ENCODE data around the gene ACOT7. TPM values are rescaled to one million over a fixed set of nuclear protein-coding genes. Genes with fewer than 3 reads are reported as not detected.
A peak's percentile ranks its signal among the peaks of the same experiment; 100 is the strongest.

ACOT7 gene
- total and polyA plus RNA-seq, 2 experiments from 2014 or later = 167 to 169 TPM

DNA sequence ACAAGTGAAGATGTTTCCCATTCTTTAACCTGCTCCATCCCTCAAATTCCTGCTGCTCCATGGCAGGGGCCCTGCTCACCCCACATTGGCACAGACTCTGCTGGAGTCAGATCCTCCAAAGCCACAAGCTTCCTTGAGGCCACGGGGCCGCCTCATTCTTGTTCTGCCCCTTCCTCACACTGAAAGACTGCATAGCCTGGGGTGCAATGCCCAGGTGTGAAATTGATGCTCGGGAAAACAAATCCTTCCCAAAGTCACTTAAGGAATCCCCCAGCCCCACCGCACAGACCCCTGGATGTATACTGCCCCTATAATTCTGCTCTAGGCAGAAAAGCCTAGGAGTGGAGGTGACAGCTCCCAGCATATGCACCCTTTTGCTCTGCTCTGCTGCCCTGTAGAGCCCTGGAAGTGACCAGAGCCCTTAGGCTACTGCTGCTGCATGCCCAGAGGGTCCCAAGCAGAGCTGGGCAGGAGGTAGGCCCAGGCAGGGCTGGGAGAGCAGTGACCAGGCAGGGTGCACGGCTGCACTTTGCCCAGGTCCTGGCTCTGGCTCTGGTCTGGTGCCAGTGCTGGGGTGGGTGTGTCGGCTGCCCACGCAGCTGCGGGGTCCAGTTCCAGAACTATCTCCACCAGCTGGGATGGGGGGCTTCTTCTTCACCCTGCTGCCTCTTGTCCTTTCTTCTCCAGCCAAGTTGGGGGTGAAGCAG is 24.5 kb upstream of the ACOT7 start:
- Histone ChIP-seq H3K9me2 (ENCODE audit: insufficient read depth) (no peaks in the 10 kb centered on the region), H3K27ac (ENCODE audit: low read depth) (no peak overlapping the region), H2AFZ (no peak overlapping the region; the same call in 1 of the 2 replicates), H4K20me1 (replicated peaks; ENCODE audit: insufficient read depth) (peaks cover 8% of the 10 kb centered on the region; the same call in 1 of the 2 replicates), H3K36me3 (ENCODE audit: insufficient read depth) (no peaks in the 10 kb centered on the region), H3F3A (replicated peaks; ENCODE audit: low read depth) (peaks cover 16% of the 10 kb centered on the region), H3K4me2 (peak overlapping the region; percentile 85; the same call in 1 of the 2 replicates), H3K4me3 (peak overlapping the region; percentile 65; the same call in 1 of the 2 replicates), H3K27me3 (ENCODE audit: insufficient read depth) (peaks cover 96% of the 10 kb centered on the region), H3K4me1 (ENCODE audit: insufficient read depth) (peaks cover 19% of the 10 kb centered on the region), H3K79me2 (replicated peaks; ENCODE audit: insufficient read depth) (no peaks in the 10 kb centered on the region)
- H3K27me3 Mint-ChIP-seq (ENCODE audit: insufficient read depth, low read depth, poor library complexity) = peaks cover 91% of the 10 kb centered on the region
- ATAC-seq (no peak), DNase-seq (ENCODE audit: low spot score) (no peak)
- no peaks in the 10 kb centered on the region for H3K36me3 Mint-ChIP-seq (ENCODE audit: low read depth)
- no peaks in the 10 kb centered on the region; the same call in 2 of the 3 replicates for H3K9me3 Mint-ChIP-seq
- H3K4me1 Mint-ChIP-seq = peaks cover 9% of the 10 kb centered on the region
- no peak overlapping the region for H3K4me3 Mint-ChIP-seq
- no peak overlapping the region for H3K27ac Mint-ChIP-seq
- TF ChIP-seq EZH2phosphoT487 (IDR thresholded peaks at IDR 0.05; ENCODE audit: unreplicated experiment) (no peak), STAT1 (IDR thresholded peaks at IDR 0.05; ENCODE audit: unreplicated experiment) (no peak), JUNB (IDR thresholded peaks at IDR 0.05; ENCODE audit: unreplicated experiment) (no peak), ZNF114 (CRISPR knock-in tag; IDR thresholded peaks at IDR 0.05) (no peak), CREB1 (CRISPR knock-in tag; IDR thresholded peaks at IDR 0.05; ENCODE audit: low read depth) (no peak), NANOG (IDR thresholded peaks at IDR 0.05; ENCODE audit: borderline replicate concordance) (no peak), EZH2 (IDR thresholded peaks at IDR 0.05; ENCODE audit: low read depth, unreplicated experiment) (no peak), ZNF331 (CRISPR knock-in tag; IDR thresholded peaks at IDR 0.05; ENCODE audit: low read depth) (no peak)
- TF ChIP-seq, protein P1, sequence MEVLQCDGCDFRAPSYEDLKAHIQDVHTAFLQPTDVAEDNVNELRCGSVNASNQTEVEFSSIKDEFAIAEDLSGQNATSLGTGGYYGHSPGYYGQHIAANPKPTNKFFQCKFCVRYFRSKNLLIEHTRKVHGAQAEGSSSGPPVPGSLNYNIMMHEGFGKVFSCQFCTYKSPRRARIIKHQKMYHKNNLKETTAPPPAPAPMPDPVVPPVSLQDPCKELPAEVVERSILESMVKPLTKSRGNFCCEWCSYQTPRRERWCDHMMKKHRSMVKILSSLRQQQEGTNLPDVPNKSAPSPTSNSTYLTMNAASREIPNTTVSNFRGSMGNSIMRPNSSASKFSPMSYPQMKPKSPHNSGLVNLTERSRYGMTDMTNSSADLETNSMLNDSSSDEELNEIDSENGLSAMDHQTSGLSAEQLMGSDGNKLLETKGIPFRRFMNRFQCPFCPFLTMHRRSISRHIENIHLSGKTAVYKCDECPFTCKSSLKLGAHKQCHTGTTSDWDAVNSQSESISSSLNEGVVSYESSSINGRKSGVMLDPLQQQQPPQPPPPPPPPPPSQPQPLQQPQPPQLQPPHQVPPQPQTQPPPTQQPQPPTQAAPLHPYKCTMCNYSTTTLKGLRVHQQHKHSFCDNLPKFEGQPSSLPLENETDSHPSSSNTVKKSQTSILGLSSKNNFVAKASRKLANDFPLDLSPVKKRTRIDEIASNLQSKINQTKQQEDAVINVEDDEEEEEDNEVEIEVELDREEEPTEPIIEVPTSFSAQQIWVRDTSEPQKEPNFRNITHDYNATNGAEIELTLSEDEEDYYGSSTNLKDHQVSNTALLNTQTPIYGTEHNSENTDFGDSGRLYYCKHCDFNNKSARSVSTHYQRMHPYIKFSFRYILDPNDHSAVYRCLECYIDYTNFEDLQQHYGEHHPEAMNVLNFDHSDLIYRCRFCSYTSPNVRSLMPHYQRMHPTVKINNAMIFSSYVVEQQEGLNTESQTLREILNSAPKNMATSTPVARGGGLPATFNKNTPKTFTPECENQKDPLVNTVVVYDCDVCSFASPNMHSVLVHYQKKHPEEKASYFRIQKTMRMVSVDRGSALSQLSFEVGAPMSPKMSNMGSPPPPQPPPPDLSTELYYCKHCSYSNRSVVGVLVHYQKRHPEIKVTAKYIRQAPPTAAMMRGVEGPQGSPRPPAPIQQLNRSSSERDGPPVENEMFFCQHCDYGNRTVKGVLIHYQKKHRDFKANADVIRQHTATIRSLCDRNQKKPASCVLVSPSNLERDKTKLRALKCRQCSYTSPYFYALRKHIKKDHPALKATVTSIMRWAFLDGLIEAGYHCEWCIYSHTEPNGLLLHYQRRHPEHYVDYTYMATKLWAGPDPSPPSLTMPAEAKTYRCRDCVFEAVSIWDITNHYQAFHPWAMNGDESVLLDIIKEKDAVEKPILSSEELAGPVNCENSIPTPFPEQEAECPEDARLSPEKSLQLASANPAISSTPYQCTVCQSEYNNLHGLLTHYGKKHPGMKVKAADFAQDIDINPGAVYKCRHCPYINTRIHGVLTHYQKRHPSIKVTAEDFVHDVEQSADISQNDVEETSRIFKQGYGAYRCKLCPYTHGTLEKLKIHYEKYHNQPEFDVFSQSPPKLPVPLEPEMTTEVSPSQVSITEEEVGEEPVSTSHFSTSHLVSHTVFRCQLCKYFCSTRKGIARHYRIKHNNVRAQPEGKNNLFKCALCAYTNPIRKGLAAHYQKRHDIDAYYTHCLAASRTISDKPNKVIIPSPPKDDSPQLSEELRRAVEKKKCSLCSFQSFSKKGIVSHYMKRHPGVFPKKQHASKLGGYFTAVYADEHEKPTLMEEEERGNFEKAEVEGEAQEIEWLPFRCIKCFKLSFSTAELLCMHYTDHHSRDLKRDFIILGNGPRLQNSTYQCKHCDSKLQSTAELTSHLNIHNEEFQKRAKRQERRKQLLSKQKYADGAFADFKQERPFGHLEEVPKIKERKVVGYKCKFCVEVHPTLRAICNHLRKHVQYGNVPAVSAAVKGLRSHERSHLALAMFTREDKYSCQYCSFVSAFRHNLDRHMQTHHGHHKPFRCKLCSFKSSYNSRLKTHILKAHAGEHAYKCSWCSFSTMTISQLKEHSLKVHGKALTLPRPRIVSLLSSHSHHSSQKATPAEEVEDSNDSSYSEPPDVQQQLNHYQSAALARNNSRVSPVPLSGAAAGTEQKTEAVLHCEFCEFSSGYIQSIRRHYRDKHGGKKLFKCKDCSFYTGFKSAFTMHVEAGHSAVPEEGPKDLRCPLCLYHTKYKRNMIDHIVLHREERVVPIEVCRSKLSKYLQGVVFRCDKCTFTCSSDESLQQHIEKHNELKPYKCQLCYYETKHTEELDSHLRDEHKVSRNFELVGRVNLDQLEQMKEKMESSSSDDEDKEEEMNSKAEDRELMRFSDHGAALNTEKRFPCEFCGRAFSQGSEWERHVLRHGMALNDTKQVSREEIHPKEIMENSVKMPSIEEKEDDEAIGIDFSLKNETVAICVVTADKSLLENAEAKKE (CRISPR knock-in tag; IDR thresholded peaks at IDR 0.05) = no peak
- TF ChIP-seq, protein P2, sequence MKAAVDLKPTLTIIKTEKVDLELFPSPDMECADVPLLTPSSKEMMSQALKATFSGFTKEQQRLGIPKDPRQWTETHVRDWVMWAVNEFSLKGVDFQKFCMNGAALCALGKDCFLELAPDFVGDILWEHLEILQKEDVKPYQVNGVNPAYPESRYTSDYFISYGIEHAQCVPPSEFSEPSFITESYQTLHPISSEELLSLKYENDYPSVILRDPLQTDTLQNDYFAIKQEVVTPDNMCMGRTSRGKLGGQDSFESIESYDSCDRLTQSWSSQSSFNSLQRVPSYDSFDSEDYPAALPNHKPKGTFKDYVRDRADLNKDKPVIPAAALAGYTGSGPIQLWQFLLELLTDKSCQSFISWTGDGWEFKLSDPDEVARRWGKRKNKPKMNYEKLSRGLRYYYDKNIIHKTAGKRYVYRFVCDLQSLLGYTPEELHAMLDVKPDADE (IDR thresholded peaks at IDR 0.05) = no peak
- TF ChIP-seq, protein P3, sequence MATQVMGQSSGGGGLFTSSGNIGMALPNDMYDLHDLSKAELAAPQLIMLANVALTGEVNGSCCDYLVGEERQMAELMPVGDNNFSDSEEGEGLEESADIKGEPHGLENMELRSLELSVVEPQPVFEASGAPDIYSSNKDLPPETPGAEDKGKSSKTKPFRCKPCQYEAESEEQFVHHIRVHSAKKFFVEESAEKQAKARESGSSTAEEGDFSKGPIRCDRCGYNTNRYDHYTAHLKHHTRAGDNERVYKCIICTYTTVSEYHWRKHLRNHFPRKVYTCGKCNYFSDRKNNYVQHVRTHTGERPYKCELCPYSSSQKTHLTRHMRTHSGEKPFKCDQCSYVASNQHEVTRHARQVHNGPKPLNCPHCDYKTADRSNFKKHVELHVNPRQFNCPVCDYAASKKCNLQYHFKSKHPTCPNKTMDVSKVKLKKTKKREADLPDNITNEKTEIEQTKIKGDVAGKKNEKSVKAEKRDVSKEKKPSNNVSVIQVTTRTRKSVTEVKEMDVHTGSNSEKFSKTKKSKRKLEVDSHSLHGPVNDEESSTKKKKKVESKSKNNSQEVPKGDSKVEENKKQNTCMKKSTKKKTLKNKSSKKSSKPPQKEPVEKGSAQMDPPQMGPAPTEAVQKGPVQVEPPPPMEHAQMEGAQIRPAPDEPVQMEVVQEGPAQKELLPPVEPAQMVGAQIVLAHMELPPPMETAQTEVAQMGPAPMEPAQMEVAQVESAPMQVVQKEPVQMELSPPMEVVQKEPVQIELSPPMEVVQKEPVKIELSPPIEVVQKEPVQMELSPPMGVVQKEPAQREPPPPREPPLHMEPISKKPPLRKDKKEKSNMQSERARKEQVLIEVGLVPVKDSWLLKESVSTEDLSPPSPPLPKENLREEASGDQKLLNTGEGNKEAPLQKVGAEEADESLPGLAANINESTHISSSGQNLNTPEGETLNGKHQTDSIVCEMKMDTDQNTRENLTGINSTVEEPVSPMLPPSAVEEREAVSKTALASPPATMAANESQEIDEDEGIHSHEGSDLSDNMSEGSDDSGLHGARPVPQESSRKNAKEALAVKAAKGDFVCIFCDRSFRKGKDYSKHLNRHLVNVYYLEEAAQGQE (IDR thresholded peaks at IDR 0.05; ENCODE audit: unreplicated experiment) = no peak
- TF ChIP-seq, protein P4, sequence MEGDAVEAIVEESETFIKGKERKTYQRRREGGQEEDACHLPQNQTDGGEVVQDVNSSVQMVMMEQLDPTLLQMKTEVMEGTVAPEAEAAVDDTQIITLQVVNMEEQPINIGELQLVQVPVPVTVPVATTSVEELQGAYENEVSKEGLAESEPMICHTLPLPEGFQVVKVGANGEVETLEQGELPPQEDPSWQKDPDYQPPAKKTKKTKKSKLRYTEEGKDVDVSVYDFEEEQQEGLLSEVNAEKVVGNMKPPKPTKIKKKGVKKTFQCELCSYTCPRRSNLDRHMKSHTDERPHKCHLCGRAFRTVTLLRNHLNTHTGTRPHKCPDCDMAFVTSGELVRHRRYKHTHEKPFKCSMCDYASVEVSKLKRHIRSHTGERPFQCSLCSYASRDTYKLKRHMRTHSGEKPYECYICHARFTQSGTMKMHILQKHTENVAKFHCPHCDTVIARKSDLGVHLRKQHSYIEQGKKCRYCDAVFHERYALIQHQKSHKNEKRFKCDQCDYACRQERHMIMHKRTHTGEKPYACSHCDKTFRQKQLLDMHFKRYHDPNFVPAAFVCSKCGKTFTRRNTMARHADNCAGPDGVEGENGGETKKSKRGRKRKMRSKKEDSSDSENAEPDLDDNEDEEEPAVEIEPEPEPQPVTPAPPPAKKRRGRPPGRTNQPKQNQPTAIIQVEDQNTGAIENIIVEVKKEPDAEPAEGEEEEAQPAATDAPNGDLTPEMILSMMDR (conservative IDR thresholded peaks at IDR 0.05; ENCODE audit: low read depth in 2 of 2) = no peak

Data from GM23338 (cell line).